GM18505 (cell line): ENCODE results near the gene DACH1.

ENCODE experiments used
- ATAC-seq: cut with Tn5 transposase; IDR thresholded peaks from one replicate; pipeline ENCODE4 v1.9.1; 2021; ENCODE audit not compliant: unreplicated experiment
- POLR2A ChIP-seq: IDR thresholded peaks from 4 replicates; pipeline ENCODE4 v1.6.1; 2011; ENCODE audit warnings: borderline replicate concordance; ENCODE audit not compliant: insufficient read depth, insufficient read length; ENCODE audit errors: extremely low read depth

Gene DACH1

GRCh38 chr13:71714802-71715375, 152.1 kb downstream of the DACH1 start:
- ATAC-seq = no peak
- TF ChIP-seq POLR2A = no peak

GRCh38 chr13:71712988-71713653, 153.9 kb downstream of the DACH1 start:
- ATAC-seq = no peak
- TF ChIP-seq POLR2A = no peak

GRCh38 chr13:71704656-71705055, 162.3 kb downstream of the DACH1 start:
- ATAC-seq = no peak
- no peak for TF ChIP-seq POLR2A

GRCh38 chr13:71703138-71703537, 163.9 kb downstream of the DACH1 start:
- no peak for ATAC-seq
- no peak for TF ChIP-seq POLR2A

GRCh38 chr13:71702253-71702652, 164.8 kb downstream of the DACH1 start:
- no peak for TF ChIP-seq POLR2A
- ATAC-seq = no peak

GRCh38 chr13:71701741-71702140, 165.3 kb downstream of the DACH1 start:
- ATAC-seq = no peak
- no peak for TF ChIP-seq POLR2A

GRCh38 chr13:71699342-71699741, 167.7 kb downstream of the DACH1 start:
- TF ChIP-seq POLR2A = no peak
- ATAC-seq = no peak

- no peak for TF ChIP-seq POLR2A
- ATAC-seq = no peak
These were observed 171.3 kb downstream of the DACH1 start for GRCh38 chr13:71695662-71696061.

- no peak for ATAC-seq
- TF ChIP-seq POLR2A = no peak
These were observed 181.9 kb downstream of the DACH1 start for GRCh38 chr13:71685072-71685471.

GRCh38 chr13:71681901-71682613, 184.9 kb downstream of the DACH1 start:
- ATAC-seq = no peak
- no peak for TF ChIP-seq POLR2A

- no peak for TF ChIP-seq POLR2A
- no peak for ATAC-seq
These were observed 189.9 kb downstream of the DACH1 start for GRCh38 chr13:71677124-71677523.

GRCh38 chr13:71672512-71672911, 194.5 kb downstream of the DACH1 start:
- ATAC-seq = no peak
- no peak for TF ChIP-seq POLR2A

- no peak for ATAC-seq
- TF ChIP-seq POLR2A = no peak
These were observed 203.6 kb downstream of the DACH1 start for GRCh38 chr13:71663431-71663830.

- ATAC-seq = no peak
- no peak for TF ChIP-seq POLR2A
These were observed 205.1 kb downstream of the DACH1 start for GRCh38 chr13:71661921-71662320.
